ENCODE measurements around the gene SLC38A5. TPM values are rescaled to one million over a fixed set of nuclear protein-coding genes. Genes with fewer than 3 reads are reported as not detected.

The SLC38A5 gene
- total and polyA plus RNA-seq, 2 experiments from 2014 or later, result 20.7 to 47.7 TPM

- TF ChIP-seq ETS1 (IDR thresholded peaks at IDR 0.05), result no peak
- TF ChIP-seq NANOG (IDR thresholded peaks at IDR 0.05; ENCODE audit: borderline replicate concordance), result no peak
Observed at GRCh38 chrX:48460606-48461005, 9.5 kb downstream of the SLC38A5 start (continued).

DNA sequence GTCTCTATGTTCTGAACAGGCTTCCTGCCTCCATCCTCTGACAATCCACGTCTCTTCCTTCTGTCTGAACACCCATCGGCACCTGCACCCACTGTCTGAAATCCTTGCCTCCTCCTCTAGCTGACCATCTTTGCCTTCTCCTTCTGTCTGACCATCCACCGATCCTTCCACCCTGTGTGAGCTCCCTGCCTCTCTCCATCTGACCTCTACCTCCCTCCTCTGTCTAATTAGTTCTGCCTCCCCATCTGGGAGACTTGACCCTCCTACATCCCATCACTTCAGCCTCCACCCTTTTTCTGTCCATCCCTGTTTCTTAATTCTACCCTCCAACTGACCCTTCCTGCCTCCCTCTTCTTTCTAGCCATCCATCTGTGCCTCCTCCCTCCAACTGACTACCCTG is 10.0 kb downstream of the SLC38A5 start:
- no peak overlapping the region for H3K27ac ChIP-seq (ENCODE audit: low read depth)
- Mint-ChIP-seq H3K27ac (no peak overlapping the region), H3K36me3 (ENCODE audit: low read depth) (peaks cover 47% of the 10 kb centered on the region), H3K27me3 (ENCODE audit: insufficient read depth, low read depth, poor library complexity) (peaks cover 2% of the 10 kb centered on the region), H3K4me1 (no peaks in the 10 kb centered on the region; the same call in 2 of the 3 replicates), H3K4me3 (no peak overlapping the region), H3K9me3 (no peaks in the 10 kb centered on the region; the same call in 1 of the 3 replicates)
- H3F3A ChIP-seq (replicated peaks; ENCODE audit: low read depth), result no peaks in the 10 kb centered on the region
- no peaks in the 10 kb centered on the region for H4K20me1 ChIP-seq (replicated peaks; ENCODE audit: insufficient read depth)
- DNase-seq (ENCODE audit: low spot score) (no peak), ATAC-seq (no peak)
- H3K9me2 ChIP-seq (ENCODE audit: insufficient read depth), result no peaks in the 10 kb centered on the region
- no peaks in the 10 kb centered on the region for H3K4me1 ChIP-seq (ENCODE audit: insufficient read depth)
- no peak overlapping the region for H2AFZ ChIP-seq
- no peaks in the 10 kb centered on the region for H3K79me2 ChIP-seq (replicated peaks; ENCODE audit: insufficient read depth)
- no peaks in the 10 kb centered on the region; the same call in 1 of the 2 replicates for H3K36me3 ChIP-seq (ENCODE audit: insufficient read depth)
- no peak overlapping the region for H3K4me3 ChIP-seq
- H3K27me3 ChIP-seq (ENCODE audit: insufficient read depth), result no peaks in the 10 kb centered on the region
- no peak overlapping the region for H3K4me2 ChIP-seq
- TF ChIP-seq POLR2AphosphoS5 (IDR thresholded peaks at IDR 0.05; ENCODE audit: low read depth) (no peak), NANOG (IDR thresholded peaks at IDR 0.05; ENCODE audit: borderline replicate concordance) (no peak), CREB1 (CRISPR knock-in tag; IDR thresholded peaks at IDR 0.05; ENCODE audit: low read depth) (no peak), EZH2 (IDR thresholded peaks at IDR 0.05; ENCODE audit: low read depth, unreplicated experiment) (no peak), ETS1 (IDR thresholded peaks at IDR 0.05) (no peak), EZH2phosphoT487 (IDR thresholded peaks at IDR 0.05; ENCODE audit: unreplicated experiment) (no peak), ZNF114 (CRISPR knock-in tag; IDR thresholded peaks at IDR 0.05) (no peak), JUNB (IDR thresholded peaks at IDR 0.05; ENCODE audit: unreplicated experiment) (no peak)

DNA sequence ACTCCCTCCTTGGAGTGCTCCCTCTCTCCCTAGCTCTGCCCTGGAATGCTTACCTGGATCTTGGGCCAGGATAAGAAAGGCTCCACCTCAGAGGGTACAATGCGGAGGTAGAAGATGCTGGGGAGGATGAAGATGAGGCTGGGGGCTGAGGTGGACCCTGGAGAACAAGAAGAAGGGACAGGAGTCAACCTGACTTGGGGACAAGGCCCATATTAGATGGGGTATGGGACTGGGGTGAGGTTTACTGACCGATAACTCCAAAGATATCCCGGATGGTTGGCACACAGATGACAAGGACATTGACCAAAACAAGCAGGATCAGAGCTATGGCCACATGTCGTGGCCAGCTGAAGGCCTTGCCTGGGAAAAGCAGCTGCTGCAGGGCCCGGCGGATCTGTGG is 10.6 kb downstream of the SLC38A5 start:
- peaks cover 43% of the 10 kb centered on the region for H3K36me3 Mint-ChIP-seq (ENCODE audit: low read depth)
- Histone ChIP-seq H3F3A (replicated peaks; ENCODE audit: low read depth) (no peaks in the 10 kb centered on the region), H2AFZ (no peak overlapping the region), H4K20me1 (replicated peaks; ENCODE audit: insufficient read depth) (no peaks in the 10 kb centered on the region), H3K27me3 (ENCODE audit: insufficient read depth) (no peaks in the 10 kb centered on the region), H3K79me2 (replicated peaks; ENCODE audit: insufficient read depth) (no peaks in the 10 kb centered on the region), H3K9me2 (ENCODE audit: insufficient read depth) (no peaks in the 10 kb centered on the region), H3K4me1 (ENCODE audit: insufficient read depth) (no peaks in the 10 kb centered on the region), H3K36me3 (ENCODE audit: insufficient read depth) (no peaks in the 10 kb centered on the region; the same call in 1 of the 2 replicates), H3K4me2 (no peak overlapping the region), H3K4me3 (no peak overlapping the region), H3K27ac (ENCODE audit: low read depth) (no peak overlapping the region)
- no peak overlapping the region for H3K27ac Mint-ChIP-seq
- peaks cover 2% of the 10 kb centered on the region for H3K27me3 Mint-ChIP-seq (ENCODE audit: insufficient read depth, low read depth, poor library complexity)
- no peaks in the 10 kb centered on the region for H3K4me1 Mint-ChIP-seq
- no peak for DNase-seq (ENCODE audit: low spot score)
- H3K4me3 Mint-ChIP-seq, result no peak overlapping the region
- H3K9me3 Mint-ChIP-seq, result no peaks in the 10 kb centered on the region; the same call in 1 of the 3 replicates
- no peak for ATAC-seq
- no peak for TF ChIP-seq POLR2AphosphoS5 (IDR thresholded peaks at IDR 0.05; ENCODE audit: low read depth)
- no peak for TF ChIP-seq JUNB (IDR thresholded peaks at IDR 0.05; ENCODE audit: unreplicated experiment)
- no peak for TF ChIP-seq ETS1 (IDR thresholded peaks at IDR 0.05)
- TF ChIP-seq ZNF331 (CRISPR knock-in tag; IDR thresholded peaks at IDR 0.05; ENCODE audit: low read depth), result no peak
- TF ChIP-seq EZH2 (IDR thresholded peaks at IDR 0.05; ENCODE audit: low read depth, unreplicated experiment), result no peak
- TF ChIP-seq, protein P1, sequence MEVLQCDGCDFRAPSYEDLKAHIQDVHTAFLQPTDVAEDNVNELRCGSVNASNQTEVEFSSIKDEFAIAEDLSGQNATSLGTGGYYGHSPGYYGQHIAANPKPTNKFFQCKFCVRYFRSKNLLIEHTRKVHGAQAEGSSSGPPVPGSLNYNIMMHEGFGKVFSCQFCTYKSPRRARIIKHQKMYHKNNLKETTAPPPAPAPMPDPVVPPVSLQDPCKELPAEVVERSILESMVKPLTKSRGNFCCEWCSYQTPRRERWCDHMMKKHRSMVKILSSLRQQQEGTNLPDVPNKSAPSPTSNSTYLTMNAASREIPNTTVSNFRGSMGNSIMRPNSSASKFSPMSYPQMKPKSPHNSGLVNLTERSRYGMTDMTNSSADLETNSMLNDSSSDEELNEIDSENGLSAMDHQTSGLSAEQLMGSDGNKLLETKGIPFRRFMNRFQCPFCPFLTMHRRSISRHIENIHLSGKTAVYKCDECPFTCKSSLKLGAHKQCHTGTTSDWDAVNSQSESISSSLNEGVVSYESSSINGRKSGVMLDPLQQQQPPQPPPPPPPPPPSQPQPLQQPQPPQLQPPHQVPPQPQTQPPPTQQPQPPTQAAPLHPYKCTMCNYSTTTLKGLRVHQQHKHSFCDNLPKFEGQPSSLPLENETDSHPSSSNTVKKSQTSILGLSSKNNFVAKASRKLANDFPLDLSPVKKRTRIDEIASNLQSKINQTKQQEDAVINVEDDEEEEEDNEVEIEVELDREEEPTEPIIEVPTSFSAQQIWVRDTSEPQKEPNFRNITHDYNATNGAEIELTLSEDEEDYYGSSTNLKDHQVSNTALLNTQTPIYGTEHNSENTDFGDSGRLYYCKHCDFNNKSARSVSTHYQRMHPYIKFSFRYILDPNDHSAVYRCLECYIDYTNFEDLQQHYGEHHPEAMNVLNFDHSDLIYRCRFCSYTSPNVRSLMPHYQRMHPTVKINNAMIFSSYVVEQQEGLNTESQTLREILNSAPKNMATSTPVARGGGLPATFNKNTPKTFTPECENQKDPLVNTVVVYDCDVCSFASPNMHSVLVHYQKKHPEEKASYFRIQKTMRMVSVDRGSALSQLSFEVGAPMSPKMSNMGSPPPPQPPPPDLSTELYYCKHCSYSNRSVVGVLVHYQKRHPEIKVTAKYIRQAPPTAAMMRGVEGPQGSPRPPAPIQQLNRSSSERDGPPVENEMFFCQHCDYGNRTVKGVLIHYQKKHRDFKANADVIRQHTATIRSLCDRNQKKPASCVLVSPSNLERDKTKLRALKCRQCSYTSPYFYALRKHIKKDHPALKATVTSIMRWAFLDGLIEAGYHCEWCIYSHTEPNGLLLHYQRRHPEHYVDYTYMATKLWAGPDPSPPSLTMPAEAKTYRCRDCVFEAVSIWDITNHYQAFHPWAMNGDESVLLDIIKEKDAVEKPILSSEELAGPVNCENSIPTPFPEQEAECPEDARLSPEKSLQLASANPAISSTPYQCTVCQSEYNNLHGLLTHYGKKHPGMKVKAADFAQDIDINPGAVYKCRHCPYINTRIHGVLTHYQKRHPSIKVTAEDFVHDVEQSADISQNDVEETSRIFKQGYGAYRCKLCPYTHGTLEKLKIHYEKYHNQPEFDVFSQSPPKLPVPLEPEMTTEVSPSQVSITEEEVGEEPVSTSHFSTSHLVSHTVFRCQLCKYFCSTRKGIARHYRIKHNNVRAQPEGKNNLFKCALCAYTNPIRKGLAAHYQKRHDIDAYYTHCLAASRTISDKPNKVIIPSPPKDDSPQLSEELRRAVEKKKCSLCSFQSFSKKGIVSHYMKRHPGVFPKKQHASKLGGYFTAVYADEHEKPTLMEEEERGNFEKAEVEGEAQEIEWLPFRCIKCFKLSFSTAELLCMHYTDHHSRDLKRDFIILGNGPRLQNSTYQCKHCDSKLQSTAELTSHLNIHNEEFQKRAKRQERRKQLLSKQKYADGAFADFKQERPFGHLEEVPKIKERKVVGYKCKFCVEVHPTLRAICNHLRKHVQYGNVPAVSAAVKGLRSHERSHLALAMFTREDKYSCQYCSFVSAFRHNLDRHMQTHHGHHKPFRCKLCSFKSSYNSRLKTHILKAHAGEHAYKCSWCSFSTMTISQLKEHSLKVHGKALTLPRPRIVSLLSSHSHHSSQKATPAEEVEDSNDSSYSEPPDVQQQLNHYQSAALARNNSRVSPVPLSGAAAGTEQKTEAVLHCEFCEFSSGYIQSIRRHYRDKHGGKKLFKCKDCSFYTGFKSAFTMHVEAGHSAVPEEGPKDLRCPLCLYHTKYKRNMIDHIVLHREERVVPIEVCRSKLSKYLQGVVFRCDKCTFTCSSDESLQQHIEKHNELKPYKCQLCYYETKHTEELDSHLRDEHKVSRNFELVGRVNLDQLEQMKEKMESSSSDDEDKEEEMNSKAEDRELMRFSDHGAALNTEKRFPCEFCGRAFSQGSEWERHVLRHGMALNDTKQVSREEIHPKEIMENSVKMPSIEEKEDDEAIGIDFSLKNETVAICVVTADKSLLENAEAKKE (CRISPR knock-in tag; IDR thresholded peaks at IDR 0.05), result no peak
